Mucosa of descending colon (tissue), 3 donors: ENCODE results near the gene LIPJ. TPM values are rescaled to one million over a fixed set of nuclear protein-coding genes. Genes with fewer than 3 reads are reported as not detected.

ENCODE experiments used
- ATAC-seq: fragments of 200-7000 bp; cut with Tn5 transposase; one replicate; pipeline ENCODE4 v1.9.1; 2020; ENCODE audit warnings: mild to moderate bottlenecking, moderate library complexity
- DNase-seq, 3 donors: peaks; one replicate each; pipeline ENCODE4 v3.0.0-alpha.2; 2020
- H3K36me3 ChIP-seq: fragments of 200-600 bp; one replicate; pipeline ENCODE4 v1.8.0; 2021; ENCODE audit warnings: low read depth, mild to moderate bottlenecking
- H3K4me1 ChIP-seq: fragments of 200-600 bp; one replicate; pipeline ENCODE4 v1.8.0; 2021; ENCODE audit warnings: low read depth, mild to moderate bottlenecking
- H3K4me3 ChIP-seq: fragments of 200-600 bp; one replicate; pipeline ENCODE4 v1.8.0; 2021; ENCODE audit warnings: mild to moderate bottlenecking
- H3K9me3 ChIP-seq: fragments of 200-600 bp; one replicate; pipeline ENCODE4 v1.8.0; 2021; ENCODE audit warnings: mild to moderate bottlenecking
- intact Hi-C, 2 donors: fragments of 100-400 bp; cut with DNase I in 1 of 2; cut with micrococcal nuclease in 1 of 2; formaldehyde crosslinking; loops; one replicate each; pipeline versions ENCODE4 v1.11.0 to v1.11.1; 2022; cut with DNase I, micrococcal nuclease
- total RNA-seq, 3 donors: library from RNA; stranded (reverse); fragmentation: NEBNext Ultra II Directional in 2 of 3; extraction: Animal tissue kit (Norgen Biotek cat#: 25700) in 2 of 3; gene quantifications; one replicate each; pipeline versions ENCODE4 v1.2.1 to v1.2.4, GENCODE V29; 2021 to 2023
- TF ChIP-seq, protein P1 (sequence below): fragments of 200-600 bp; IDR thresholded peaks from one replicate; pipeline ENCODE4 v1.8.0; 2022; ENCODE audit warnings: antibody characterized with exemption, mild to moderate bottlenecking
- donor health status: DM: no; HTN: no; CAD: no; lungs with moderate emphysema.
- donor health status: DM: no; HTN: no; CAD: no.
- donor health status: DM: no; HTN: yes; CAD: no.

LIPJ gene
- total RNA-seq, 3 donors from 2014 or later: 0.12 to 0.34 TPM; not detected in 1

DNA sequence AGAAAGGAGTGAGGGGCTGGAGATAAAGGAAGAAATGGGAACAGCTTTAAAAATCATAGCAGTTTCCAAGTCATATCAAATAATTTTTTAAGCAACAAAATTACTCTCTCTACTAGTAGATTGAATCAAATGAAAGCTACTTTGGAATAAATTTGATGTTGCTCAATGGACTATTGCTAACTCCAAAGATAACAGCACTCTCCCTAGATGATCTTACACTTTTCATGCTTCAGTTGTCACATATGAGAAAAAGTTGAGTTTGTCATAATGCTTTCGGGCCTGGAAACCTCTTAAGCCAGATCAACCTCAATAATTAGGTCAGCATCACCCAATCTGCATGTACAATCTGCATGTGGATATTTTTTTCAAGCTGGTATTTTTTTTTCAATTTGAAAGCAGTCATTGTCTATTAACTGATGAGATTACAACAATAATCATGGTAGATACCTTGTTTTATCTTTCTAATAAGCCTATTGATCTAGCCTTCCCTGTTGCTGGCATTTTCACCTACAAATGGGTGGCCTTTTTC lies 31.3 kb downstream of the LIPJ start:
- Histone ChIP-seq H3K4me3 (no peak overlapping the region), H3K9me3 (no peaks in the 10 kb centered on the region), H3K4me1 (no peaks in the 10 kb centered on the region), H3K36me3 (no peaks in the 10 kb centered on the region)
- intact Hi-C loops: no loop called here
- TF ChIP-seq, protein P1, sequence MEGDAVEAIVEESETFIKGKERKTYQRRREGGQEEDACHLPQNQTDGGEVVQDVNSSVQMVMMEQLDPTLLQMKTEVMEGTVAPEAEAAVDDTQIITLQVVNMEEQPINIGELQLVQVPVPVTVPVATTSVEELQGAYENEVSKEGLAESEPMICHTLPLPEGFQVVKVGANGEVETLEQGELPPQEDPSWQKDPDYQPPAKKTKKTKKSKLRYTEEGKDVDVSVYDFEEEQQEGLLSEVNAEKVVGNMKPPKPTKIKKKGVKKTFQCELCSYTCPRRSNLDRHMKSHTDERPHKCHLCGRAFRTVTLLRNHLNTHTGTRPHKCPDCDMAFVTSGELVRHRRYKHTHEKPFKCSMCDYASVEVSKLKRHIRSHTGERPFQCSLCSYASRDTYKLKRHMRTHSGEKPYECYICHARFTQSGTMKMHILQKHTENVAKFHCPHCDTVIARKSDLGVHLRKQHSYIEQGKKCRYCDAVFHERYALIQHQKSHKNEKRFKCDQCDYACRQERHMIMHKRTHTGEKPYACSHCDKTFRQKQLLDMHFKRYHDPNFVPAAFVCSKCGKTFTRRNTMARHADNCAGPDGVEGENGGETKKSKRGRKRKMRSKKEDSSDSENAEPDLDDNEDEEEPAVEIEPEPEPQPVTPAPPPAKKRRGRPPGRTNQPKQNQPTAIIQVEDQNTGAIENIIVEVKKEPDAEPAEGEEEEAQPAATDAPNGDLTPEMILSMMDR: no peak
- ATAC-seq: no peak
- DNase-seq: no peak

DNA sequence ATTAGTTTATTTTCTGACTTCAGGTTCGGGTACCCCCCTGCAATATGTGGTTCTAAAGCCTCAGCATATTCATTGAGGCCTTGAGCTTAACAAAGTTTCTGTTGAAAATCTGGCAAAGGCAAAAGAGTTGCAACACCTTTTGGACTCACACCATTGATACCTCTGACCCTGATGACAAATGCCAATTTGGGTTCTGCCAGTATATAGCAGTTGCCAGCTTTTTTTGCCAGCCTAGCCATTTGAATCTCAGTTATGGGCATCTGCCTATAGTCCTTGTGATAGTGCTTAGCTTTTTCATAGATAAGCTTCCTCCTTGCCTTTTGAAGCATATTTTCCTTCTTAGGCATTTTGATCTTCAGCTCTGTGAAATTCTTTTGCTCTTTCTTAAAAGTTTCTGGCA lies 31.9 kb downstream of the LIPJ start:
- TF ChIP-seq, protein P1: no peak
- ATAC-seq (no peak), DNase-seq (no peak)
- intact Hi-C loops: no loop called here
- Histone ChIP-seq H3K36me3 (no peaks in the 10 kb centered on the region), H3K4me3 (no peak overlapping the region), H3K4me1 (no peaks in the 10 kb centered on the region), H3K9me3 (no peaks in the 10 kb centered on the region)

DNA sequence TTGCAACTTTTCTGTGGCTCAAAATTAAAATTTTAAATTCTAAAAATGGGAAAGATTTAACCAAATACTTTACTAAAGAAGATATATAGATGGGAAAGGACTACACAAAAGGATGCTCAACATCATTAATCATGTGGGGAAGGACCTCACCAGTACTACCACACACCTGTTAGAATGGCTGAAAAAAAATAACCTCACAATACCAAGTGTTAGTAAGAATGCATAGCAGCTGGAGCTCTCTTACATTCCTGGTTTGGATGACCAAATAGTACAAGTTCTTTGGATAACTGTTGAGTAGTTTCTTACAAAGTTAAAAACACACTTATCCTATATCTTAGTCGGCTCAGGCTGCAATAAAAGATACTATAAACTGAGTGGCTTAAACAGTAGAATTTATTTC lies 33.9 kb downstream of the LIPJ start:
- ATAC-seq (no peak), DNase-seq (no peak)
- intact Hi-C loops: no loop called here
- no peaks in the 10 kb centered on the region for H3K4me1 ChIP-seq
- H3K4me3 ChIP-seq: no peak overlapping the region
- H3K36me3 ChIP-seq: no peaks in the 10 kb centered on the region
- TF ChIP-seq, protein P1: no peak
- H3K9me3 ChIP-seq: no peaks in the 10 kb centered on the region

DNA sequence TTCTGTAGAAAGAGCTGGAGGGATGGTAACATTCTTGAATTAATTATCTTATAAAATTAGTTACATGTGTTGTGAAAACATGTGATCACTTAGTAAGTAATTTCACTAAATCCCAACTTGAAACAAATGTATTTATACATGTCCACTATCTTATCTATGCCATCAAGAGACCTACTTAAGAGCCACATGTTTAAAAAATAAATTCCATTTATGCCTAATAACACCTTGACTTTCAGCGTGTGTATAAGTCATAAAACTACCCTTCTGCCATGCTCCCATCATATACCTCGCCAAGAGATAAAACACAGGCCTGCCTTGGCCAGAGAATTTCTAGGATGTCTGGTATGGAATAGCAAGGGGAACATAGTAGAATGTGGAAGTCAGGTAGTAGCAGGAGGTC lies 37.3 kb downstream of the LIPJ start:
- intact Hi-C loops: no loop called here
- Histone ChIP-seq H3K36me3 (no peaks in the 10 kb centered on the region), H3K4me3 (no peak overlapping the region), H3K4me1 (no peaks in the 10 kb centered on the region), H3K9me3 (no peaks in the 10 kb centered on the region)
- ATAC-seq (no peak), DNase-seq (no peak)
- TF ChIP-seq, protein P1: no peak

DNA sequence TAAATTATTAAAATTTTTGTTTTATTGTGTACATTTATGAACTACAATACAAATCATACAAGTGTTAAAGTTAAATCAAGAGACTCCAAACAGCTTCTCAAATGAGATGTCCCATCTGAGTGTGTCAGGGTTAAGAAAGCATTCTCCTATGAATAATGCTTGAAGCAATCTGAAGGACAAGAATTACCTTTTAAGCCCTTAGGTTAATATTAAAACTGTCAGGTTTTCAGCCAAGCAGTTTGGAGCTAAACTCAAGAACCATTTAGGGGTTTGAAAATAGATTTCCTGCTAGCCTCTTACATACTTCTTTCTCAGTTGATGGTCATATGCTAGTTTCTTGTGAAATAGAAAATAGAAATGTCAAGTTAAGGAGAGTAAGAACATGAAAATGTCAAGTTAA lies 38.3 kb downstream of the LIPJ start:
- H3K4me3 ChIP-seq: no peak overlapping the region
- ATAC-seq (no peak), DNase-seq (no peak)
- no peaks in the 10 kb centered on the region for H3K36me3 ChIP-seq
- intact Hi-C loops: no loop called here
- H3K4me1 ChIP-seq: no peaks in the 10 kb centered on the region
- H3K9me3 ChIP-seq: no peaks in the 10 kb centered on the region
- TF ChIP-seq, protein P1: no peak

DNA sequence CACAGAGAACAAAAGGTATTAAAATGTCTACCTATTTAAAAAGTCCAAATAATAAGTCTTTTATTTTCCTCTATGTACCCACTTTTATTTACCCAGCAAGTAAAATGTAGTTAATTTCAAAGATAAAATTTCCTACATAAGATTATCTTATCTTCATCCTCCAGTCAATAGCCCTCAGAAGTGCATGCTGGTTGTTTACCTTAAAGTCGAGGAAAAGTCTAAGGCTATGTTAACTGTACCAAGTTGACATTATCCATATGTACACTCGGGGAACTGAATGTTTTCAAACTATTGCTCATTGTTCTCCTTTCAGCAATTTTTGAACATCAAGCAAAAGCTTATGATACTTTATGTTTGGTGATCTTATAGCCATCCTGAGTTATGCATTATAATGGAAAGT lies 53.6 kb downstream of the LIPJ start:
- no peak for DNase-seq
- ATAC-seq: no peak
- intact Hi-C loops: no loop called here
- H3K36me3 ChIP-seq: no peaks in the 10 kb centered on the region
- no peaks in the 10 kb centered on the region for H3K4me1 ChIP-seq
- TF ChIP-seq, protein P1: no peak
- no peak overlapping the region for H3K4me3 ChIP-seq
- H3K9me3 ChIP-seq: peaks cover 9% of the 10 kb centered on the region
